HL-60 (cell line): ENCODE results near the gene MFAP3L.

Experiments
- GABPA ChIP-seq: IDR thresholded peaks from 2 replicates; pipeline ENCODE4 v1.6.1; 2012; ENCODE audit warnings: low read depth
- POLR2AphosphoS5 ChIP-seq: IDR thresholded peaks from 2 replicates; pipeline ENCODE4 v1.6.1; 2012; ENCODE audit warnings: low read depth
- TF ChIP-seq, protein P1 (sequence below): IDR thresholded peaks from one replicate; pipeline ENCODE4 v1.5.1; 2011; ENCODE audit warnings: low read length, control low read depth, inconsistent platforms; ENCODE audit not compliant: insufficient read depth
- TF ChIP-seq, protein P2 (sequence below): IDR thresholded peaks from 2 replicates; pipeline ENCODE4 v1.6.1; 2012; ENCODE audit warnings: low read depth; ENCODE audit not compliant: insufficient replicate concordance

DNA sequence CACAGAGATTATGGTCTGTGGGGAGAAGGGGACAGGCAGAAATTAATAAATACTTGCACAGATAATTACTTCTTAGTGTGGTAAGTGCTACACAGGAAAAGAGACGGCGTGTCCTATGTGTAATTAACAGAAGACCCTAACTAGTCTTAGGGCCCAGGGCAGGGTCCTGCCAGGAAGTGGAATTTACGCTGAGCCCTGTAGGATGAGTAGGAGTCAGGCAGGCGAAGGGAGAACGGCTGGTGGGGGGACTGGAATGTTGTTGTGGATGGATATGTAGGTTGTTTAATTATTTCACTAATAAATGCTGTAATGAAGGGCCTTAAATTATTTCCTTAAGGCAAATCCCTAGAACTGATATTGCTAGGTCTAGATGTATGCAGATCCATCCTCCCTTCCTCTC lies 26.7 kb upstream of the MFAP3L start:
- TF ChIP-seq, protein P1, sequence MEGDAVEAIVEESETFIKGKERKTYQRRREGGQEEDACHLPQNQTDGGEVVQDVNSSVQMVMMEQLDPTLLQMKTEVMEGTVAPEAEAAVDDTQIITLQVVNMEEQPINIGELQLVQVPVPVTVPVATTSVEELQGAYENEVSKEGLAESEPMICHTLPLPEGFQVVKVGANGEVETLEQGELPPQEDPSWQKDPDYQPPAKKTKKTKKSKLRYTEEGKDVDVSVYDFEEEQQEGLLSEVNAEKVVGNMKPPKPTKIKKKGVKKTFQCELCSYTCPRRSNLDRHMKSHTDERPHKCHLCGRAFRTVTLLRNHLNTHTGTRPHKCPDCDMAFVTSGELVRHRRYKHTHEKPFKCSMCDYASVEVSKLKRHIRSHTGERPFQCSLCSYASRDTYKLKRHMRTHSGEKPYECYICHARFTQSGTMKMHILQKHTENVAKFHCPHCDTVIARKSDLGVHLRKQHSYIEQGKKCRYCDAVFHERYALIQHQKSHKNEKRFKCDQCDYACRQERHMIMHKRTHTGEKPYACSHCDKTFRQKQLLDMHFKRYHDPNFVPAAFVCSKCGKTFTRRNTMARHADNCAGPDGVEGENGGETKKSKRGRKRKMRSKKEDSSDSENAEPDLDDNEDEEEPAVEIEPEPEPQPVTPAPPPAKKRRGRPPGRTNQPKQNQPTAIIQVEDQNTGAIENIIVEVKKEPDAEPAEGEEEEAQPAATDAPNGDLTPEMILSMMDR: no peak
- TF ChIP-seq, protein P2, sequence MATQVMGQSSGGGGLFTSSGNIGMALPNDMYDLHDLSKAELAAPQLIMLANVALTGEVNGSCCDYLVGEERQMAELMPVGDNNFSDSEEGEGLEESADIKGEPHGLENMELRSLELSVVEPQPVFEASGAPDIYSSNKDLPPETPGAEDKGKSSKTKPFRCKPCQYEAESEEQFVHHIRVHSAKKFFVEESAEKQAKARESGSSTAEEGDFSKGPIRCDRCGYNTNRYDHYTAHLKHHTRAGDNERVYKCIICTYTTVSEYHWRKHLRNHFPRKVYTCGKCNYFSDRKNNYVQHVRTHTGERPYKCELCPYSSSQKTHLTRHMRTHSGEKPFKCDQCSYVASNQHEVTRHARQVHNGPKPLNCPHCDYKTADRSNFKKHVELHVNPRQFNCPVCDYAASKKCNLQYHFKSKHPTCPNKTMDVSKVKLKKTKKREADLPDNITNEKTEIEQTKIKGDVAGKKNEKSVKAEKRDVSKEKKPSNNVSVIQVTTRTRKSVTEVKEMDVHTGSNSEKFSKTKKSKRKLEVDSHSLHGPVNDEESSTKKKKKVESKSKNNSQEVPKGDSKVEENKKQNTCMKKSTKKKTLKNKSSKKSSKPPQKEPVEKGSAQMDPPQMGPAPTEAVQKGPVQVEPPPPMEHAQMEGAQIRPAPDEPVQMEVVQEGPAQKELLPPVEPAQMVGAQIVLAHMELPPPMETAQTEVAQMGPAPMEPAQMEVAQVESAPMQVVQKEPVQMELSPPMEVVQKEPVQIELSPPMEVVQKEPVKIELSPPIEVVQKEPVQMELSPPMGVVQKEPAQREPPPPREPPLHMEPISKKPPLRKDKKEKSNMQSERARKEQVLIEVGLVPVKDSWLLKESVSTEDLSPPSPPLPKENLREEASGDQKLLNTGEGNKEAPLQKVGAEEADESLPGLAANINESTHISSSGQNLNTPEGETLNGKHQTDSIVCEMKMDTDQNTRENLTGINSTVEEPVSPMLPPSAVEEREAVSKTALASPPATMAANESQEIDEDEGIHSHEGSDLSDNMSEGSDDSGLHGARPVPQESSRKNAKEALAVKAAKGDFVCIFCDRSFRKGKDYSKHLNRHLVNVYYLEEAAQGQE: no peak
- TF ChIP-seq POLR2AphosphoS5: no peak
- TF ChIP-seq GABPA: no peak
